Neural progenitor cell (in vitro differentiated cells): ENCODE measurements around the gene RABIF. TPM values are rescaled to one million over a fixed set of nuclear protein-coding genes. Genes with fewer than 3 reads are reported as not detected.

Experiments used
- DNase-seq: peaks from one replicate; pipeline ENCODE4 v3.0.0-alpha.2; 2016; ENCODE audit warnings: low spot score
- H2AFZ ChIP-seq: fragments of 200-600 bp; sonication (generic); replicated peaks from 2 replicates; pipeline ENCODE4 v1.6.1; 2016; ENCODE audit warnings: antibody characterized with exemption
- H3F3A ChIP-seq: fragments of 200-600 bp; sonication (generic); 2 replicates; pipeline ENCODE4 v1.6.1; 2016; ENCODE audit warnings: antibody characterized with exemption, low read depth
- H3K27ac ChIP-seq: fragments of 200-600 bp; sonication (generic); 2 replicates; pipeline ENCODE4 v1.5.1; 2016; ENCODE audit warnings: mild to moderate bottlenecking
- H3K27me3 ChIP-seq: fragments of 200-600 bp; sonication (generic); 2 replicates; pipeline ENCODE4 v1.6.1; 2016; ENCODE audit warnings: mild to moderate bottlenecking, moderate library complexity
- H3K36me3 ChIP-seq: fragments of 200-600 bp; sonication (generic); 2 replicates; pipeline ENCODE4 v1.5.1; 2016
- H3K4me1 ChIP-seq: fragments of 200-600 bp; sonication (generic); 2 replicates; pipeline ENCODE4 v1.6.1; 2016; ENCODE audit warnings: mixed run types
- H3K4me2 ChIP-seq: fragments of 200-600 bp; sonication (generic); 2 replicates; pipeline ENCODE4 v1.6.1; 2016
- H3K4me3 ChIP-seq: fragments of 200-600 bp; sonication (generic); 2 replicates; pipeline ENCODE4 v1.5.1; 2016
- H3K79me2 ChIP-seq: fragments of 200-600 bp; sonication (generic); 2 replicates; pipeline ENCODE4 v1.6.1; 2016; ENCODE audit warnings: low read depth
- H3K9ac ChIP-seq: fragments of 200-600 bp; sonication (generic); 2 replicates; pipeline ENCODE4 v1.6.1; 2016
- H3K9me3 ChIP-seq: fragments of 200-600 bp; sonication (generic); 2 replicates; pipeline ENCODE4 v1.5.1; 2016; ENCODE audit warnings: low read depth
- H4K20me1 ChIP-seq: fragments of 200-600 bp; sonication (generic); 2 replicates; pipeline ENCODE4 v1.6.1; 2016; ENCODE audit warnings: low read depth
- H3K27ac Mint-ChIP-seq: 3 replicates; pipeline ENCODE4 v1.8.0; 2021; ENCODE audit warnings: mixed read lengths
- H3K27me3 Mint-ChIP-seq: 2 replicates; pipeline ENCODE4 v1.8.0; 2022; ENCODE audit warnings: low read depth, mild to moderate bottlenecking, inconsistent platforms, moderate library complexity, mixed read lengths; ENCODE audit not compliant: insufficient read depth
- H3K36me3 Mint-ChIP-seq: 3 replicates; pipeline ENCODE4 v1.8.0; 2021; ENCODE audit warnings: mixed read lengths
- H3K4me1 Mint-ChIP-seq: 3 replicates; pipeline ENCODE4 v1.8.0; 2021; ENCODE audit warnings: mixed read lengths
- H3K4me3 Mint-ChIP-seq: 3 replicates; pipeline ENCODE4 v1.8.0; 2021; ENCODE audit warnings: mild to moderate bottlenecking, moderate library complexity, mixed read lengths
- H3K9me3 Mint-ChIP-seq: 3 replicates; pipeline ENCODE4 v1.8.0; 2020; ENCODE audit warnings: mixed read lengths
- EZH2 ChIP-seq: fragments of 200-600 bp; sonication (generic); IDR thresholded peaks from 2 replicates; pipeline ENCODE4 v1.6.1; 2017; ENCODE audit warnings: antibody characterized with exemption, mild to moderate bottlenecking, moderate library complexity
- EZH2phosphoT487 ChIP-seq: fragments of 200-600 bp; sonication (generic); IDR thresholded peaks from 2 replicates; pipeline ENCODE4 v1.6.1; 2017; ENCODE audit warnings: antibody characterized with exemption
- total RNA-seq: library from RNA; depleted of rRNA; stranded (reverse); fragments of >200 nt; gene quantifications from 2 replicates; pipeline ENCODE4 v1.2.3, GENCODE V29; 2015; ENCODE audit warnings: low replicate concordance
- TF ChIP-seq, protein P1 (sequence below): fragments of 200-600 bp; sonication (generic); IDR thresholded peaks from 2 replicates; pipeline ENCODE4 v1.5.1; 2017; ENCODE audit warnings: antibody characterized with exemption, mild to moderate bottlenecking

The RABIF gene
- total RNA-seq, 1 donor from 2014 or later = 5.8 TPM

DNA sequence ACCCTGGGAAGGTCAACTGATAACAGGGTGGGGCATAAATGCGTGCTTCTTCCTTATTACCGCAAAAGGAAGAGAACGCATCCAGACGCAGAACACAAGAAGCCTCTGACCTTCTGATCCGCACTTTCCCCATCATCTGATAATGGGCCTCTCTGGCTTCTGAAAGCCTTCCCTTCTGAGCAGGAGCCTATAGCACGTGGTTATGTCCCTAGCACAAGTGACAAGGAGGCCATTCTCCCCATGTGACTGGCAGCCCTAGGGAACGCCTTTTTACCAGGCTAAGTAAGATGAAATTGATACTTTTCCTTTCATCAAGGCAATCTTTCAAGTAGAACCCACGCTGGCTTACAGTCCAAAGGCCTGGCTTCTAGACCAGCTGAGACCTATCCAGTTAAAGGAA, 34.2 kb downstream of the RABIF start:
- peaks cover 7% of the 10 kb centered on the region for H3K36me3 Mint-ChIP-seq

DNA sequence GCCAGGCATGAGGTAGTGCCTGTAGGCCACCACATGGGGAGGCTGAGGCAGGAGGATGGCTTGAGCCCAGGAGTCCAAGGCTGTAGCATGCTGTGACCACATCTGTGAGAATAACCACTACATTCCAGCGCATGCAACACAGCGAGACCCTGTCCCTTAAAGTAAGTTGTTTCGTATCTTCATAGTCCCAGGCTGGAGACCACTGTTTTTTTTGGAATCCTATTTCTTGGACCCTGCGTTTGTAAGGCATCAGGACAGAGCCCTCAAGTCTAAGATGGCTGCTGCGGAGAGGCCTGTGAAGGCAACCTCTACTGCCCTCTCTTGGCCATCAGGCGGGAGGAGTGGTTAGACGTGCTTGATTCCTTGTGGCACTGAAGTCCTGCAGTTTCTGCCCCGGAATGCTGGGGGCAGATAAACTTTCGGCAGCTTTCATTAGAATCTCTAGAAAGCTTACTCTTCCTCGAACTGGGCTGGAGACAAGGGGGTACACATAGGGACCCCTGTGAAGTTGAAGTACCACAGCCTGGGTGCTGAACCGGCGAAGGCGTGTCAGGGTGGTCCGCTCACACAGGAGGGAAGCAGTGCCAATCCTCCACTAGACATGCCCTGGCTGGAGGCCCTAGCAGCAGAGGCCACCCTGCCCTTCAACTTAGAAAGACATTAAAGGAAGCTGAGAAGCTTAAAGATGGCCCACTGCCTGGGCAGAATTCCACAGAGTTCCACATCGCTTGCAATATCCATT, 36.6 kb downstream of the RABIF start:
- Histone ChIP-seq H3K4me3 (no peak overlapping the region), H2AFZ (no peak overlapping the region), H3K27me3 (no peaks in the 10 kb centered on the region), H3K9me3 (no peaks in the 10 kb centered on the region), H4K20me1 (no peaks in the 10 kb centered on the region), H3K4me2 (no peak overlapping the region), H3K27ac (no peak overlapping the region), H3F3A (peaks cover 10% of the 10 kb centered on the region), H3K4me1 (no peaks in the 10 kb centered on the region), H3K9ac (no peak overlapping the region), H3K36me3 (no peaks in the 10 kb centered on the region), H3K79me2 (peaks cover 3% of the 10 kb centered on the region)
- Mint-ChIP-seq H3K27me3 (peaks cover 2% of the 10 kb centered on the region), H3K9me3 (no peaks in the 10 kb centered on the region), H3K4me1 (no peaks in the 10 kb centered on the region), H3K27ac (no peak overlapping the region), H3K4me3 (no peak overlapping the region), H3K36me3 (peaks cover 6% of the 10 kb centered on the region)
- TF ChIP-seq, protein P1, sequence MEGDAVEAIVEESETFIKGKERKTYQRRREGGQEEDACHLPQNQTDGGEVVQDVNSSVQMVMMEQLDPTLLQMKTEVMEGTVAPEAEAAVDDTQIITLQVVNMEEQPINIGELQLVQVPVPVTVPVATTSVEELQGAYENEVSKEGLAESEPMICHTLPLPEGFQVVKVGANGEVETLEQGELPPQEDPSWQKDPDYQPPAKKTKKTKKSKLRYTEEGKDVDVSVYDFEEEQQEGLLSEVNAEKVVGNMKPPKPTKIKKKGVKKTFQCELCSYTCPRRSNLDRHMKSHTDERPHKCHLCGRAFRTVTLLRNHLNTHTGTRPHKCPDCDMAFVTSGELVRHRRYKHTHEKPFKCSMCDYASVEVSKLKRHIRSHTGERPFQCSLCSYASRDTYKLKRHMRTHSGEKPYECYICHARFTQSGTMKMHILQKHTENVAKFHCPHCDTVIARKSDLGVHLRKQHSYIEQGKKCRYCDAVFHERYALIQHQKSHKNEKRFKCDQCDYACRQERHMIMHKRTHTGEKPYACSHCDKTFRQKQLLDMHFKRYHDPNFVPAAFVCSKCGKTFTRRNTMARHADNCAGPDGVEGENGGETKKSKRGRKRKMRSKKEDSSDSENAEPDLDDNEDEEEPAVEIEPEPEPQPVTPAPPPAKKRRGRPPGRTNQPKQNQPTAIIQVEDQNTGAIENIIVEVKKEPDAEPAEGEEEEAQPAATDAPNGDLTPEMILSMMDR = peak; percentile 70
- TF ChIP-seq EZH2 = no peak
- TF ChIP-seq EZH2phosphoT487 = no peak
- peak; percentile 82 for DNase-seq

More for the DNA sequence above, 34.2 kb downstream of the RABIF start:
- Histone ChIP-seq H3K9ac (no peak overlapping the region), H3K9me3 (no peaks in the 10 kb centered on the region), H3K4me1 (no peaks in the 10 kb centered on the region), H3K36me3 (no peaks in the 10 kb centered on the region), H3K4me2 (no peak overlapping the region), H3K27ac (no peak overlapping the region), H3F3A (peaks cover 10% of the 10 kb centered on the region), H3K27me3 (no peaks in the 10 kb centered on the region), H4K20me1 (peaks cover 3% of the 10 kb centered on the region), H3K4me3 (no peak overlapping the region), H3K79me2 (peaks cover 23% of the 10 kb centered on the region), H2AFZ (no peak overlapping the region)
- H3K4me3 Mint-ChIP-seq = no peak overlapping the region
- DNase-seq = no peak
- no peaks in the 10 kb centered on the region for H3K9me3 Mint-ChIP-seq
- TF ChIP-seq EZH2phosphoT487 (no peak), EZH2 (no peak)
- TF ChIP-seq, protein P1 = no peak
- peaks cover 1% of the 10 kb centered on the region for H3K4me1 Mint-ChIP-seq
- H3K27ac Mint-ChIP-seq = no peak overlapping the region
- H3K27me3 Mint-ChIP-seq = peaks cover 2% of the 10 kb centered on the region

DNA sequence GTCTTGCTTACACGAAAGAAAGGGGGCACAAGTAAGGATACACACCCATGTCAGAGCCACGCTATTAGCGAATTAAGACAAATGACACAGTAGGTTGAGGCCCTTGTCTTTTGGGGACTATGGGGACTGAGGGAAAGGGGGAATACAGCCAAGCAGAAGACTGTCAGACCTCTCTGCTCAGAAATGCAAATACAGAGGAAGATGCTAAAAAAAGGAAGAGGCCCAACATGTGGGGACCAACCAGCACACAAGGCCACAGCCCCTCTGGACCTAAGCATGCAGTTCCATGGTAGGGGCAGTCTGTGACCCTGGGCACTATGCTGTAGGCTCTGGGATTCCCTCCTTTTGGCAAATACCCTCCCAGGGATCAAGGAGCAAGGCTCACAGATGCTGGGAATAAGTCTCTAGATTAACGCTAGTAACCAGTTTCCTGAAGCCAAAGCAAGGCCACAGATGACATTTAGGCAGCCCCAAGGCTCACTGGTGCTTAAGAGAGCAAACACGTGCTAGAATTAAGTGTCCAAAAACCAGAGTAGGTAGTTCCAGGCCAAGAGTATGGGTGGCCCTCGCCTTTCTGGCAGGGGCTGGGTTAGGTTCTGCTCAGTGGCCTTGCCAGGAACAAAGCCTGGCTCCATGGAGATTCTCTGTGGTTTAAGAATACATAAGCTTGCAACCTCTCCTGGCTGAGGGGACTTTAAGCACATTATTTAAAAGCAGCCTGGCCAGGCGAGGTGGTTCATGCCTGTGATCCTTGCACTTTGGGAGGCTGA, 38.2 kb downstream of the RABIF start:
- no peaks in the 10 kb centered on the region for H4K20me1 ChIP-seq
- H3F3A ChIP-seq = peaks cover 10% of the 10 kb centered on the region
- H3K4me3 ChIP-seq = no peak overlapping the region
- no peaks in the 10 kb centered on the region for H3K27me3 ChIP-seq
- peaks cover 3% of the 10 kb centered on the region for H3K4me1 Mint-ChIP-seq
- H3K4me2 ChIP-seq = no peak overlapping the region
- H3K79me2 ChIP-seq = peaks cover 3% of the 10 kb centered on the region
- H3K4me1 ChIP-seq = no peaks in the 10 kb centered on the region
- no peak for TF ChIP-seq EZH2
- TF ChIP-seq, protein P1 = no peak
- TF ChIP-seq EZH2phosphoT487 = no peak
- H3K4me3 Mint-ChIP-seq = peak overlapping the region; percentile 21
- H2AFZ ChIP-seq = no peak overlapping the region
- peaks cover 4% of the 10 kb centered on the region for H3K36me3 Mint-ChIP-seq
- H3K27ac ChIP-seq = no peak overlapping the region
- DNase-seq = no peak
- no peaks in the 10 kb centered on the region for H3K9me3 Mint-ChIP-seq
- no peaks in the 10 kb centered on the region for H3K9me3 ChIP-seq
- no peaks in the 10 kb centered on the region for H3K36me3 ChIP-seq
- H3K27ac Mint-ChIP-seq = no peak overlapping the region
- no peak overlapping the region for H3K9ac ChIP-seq
- no peaks in the 10 kb centered on the region for H3K27me3 Mint-ChIP-seq
